IMR-90 (cell line): ENCODE data around the gene NMRAL1. TPM values are rescaled to one million over a fixed set of nuclear protein-coding genes. Genes with fewer than 3 reads are reported as not detected.

Experiments
- ATAC-seq: fragments of 200-7000 bp; cut with Tn5 transposase; 2 replicates; pipeline ENCODE4 v1.9.1; 2020; ENCODE audit warnings: low read depth, mild to moderate bottlenecking, moderate library complexity
- BruUV-seq: library from RNA; stranded (reverse); fragments of 400-500 nt; replicated peaks from 2 replicates; lab custom pipeline; 2021; lab: Mats Ljungman, UMichigan
- CTCF ChIA-PET: fragments of 300-600 bp; formaldehyde crosslinking; extraction: SDS; loops from one replicate; lab custom pipeline; 2021; ENCODE audit warnings: antibody characterized with exemption; lab: Yijun Ruan, JAX
- POLR2A ChIA-PET: fragments of 300-600 bp; sonication (Branson Sonifier 250); formaldehyde crosslinking; loops from one replicate; lab custom pipeline; 2022; ENCODE audit warnings: antibody characterized with exemption; ENCODE audit not compliant: unreplicated experiment; lab: Charles Lee
- DNase-seq: peaks from one replicate; pipeline ENCODE4 v3.0.0; 2013
- H2AFZ ChIP-seq: replicated peaks from 2 replicates; pipeline ENCODE3; 2013; ENCODE audit warnings: low read length, mild to moderate bottlenecking; ENCODE audit not compliant: poor library complexity
- H2AK5ac ChIP-seq: 2 replicates; pipeline ENCODE4 v1.6.1; 2013; ENCODE audit warnings: low read depth, low read length, inconsistent platforms
- H2AK9ac ChIP-seq: replicated peaks from 2 replicates; pipeline ENCODE3; 2013; ENCODE audit warnings: mild to moderate bottlenecking, low read depth, low read length, moderate library complexity; ENCODE audit not compliant: poor library complexity
- H2BK120ac ChIP-seq: 2 replicates; pipeline ENCODE4 v1.6.1; 2013; ENCODE audit warnings: low read depth, low read length, inconsistent platforms
- H2BK15ac ChIP-seq: 3 replicates; pipeline ENCODE4 v1.6.1; 2013; ENCODE audit warnings: low read depth, low read length, inconsistent platforms
- H2BK20ac ChIP-seq: 2 replicates; pipeline ENCODE4 v1.6.1; 2013; ENCODE audit warnings: low read depth, mild to moderate bottlenecking, inconsistent platforms, low read length, moderate library complexity
- H2BK5ac ChIP-seq: 2 replicates; pipeline ENCODE4 v1.6.1; 2013; ENCODE audit warnings: mild to moderate bottlenecking, low read depth, low read length, inconsistent platforms; ENCODE audit not compliant: poor library complexity, severe bottlenecking
- H3K14ac ChIP-seq: replicated peaks from 2 replicates; pipeline ENCODE4 v1.6.1; 2013; ENCODE audit warnings: low read depth, low read length, inconsistent platforms
- H3K18ac ChIP-seq: 2 replicates; pipeline ENCODE4 v1.6.1; 2013; ENCODE audit warnings: low read depth, low read length, control low read depth
- H3K23ac ChIP-seq: 2 replicates; pipeline ENCODE4 v1.6.1; 2013; ENCODE audit warnings: low read depth, low read length, inconsistent platforms
- H3K27ac ChIP-seq: 2 replicates; pipeline ENCODE4 v1.5.1; 2013; ENCODE audit warnings: mild to moderate bottlenecking, control low read depth, low read length; ENCODE audit not compliant: insufficient read depth
- H3K27me3 ChIP-seq: 2 replicates; pipeline ENCODE4 v1.6.1; 2013; ENCODE audit warnings: low read length; ENCODE audit not compliant: control insufficient read depth, insufficient read depth
- H3K36me3 ChIP-seq: 2 replicates; pipeline ENCODE4 v1.6.1; 2013; ENCODE audit warnings: low read length, mixed read lengths; ENCODE audit not compliant: control insufficient read depth, insufficient read depth
- H3K4ac ChIP-seq: 2 replicates; pipeline ENCODE4 v1.6.1; 2013; ENCODE audit warnings: low read depth, low read length, inconsistent platforms
- H3K4me1 ChIP-seq: 2 replicates; pipeline ENCODE4 v1.6.1; 2013; ENCODE audit warnings: low read length, mixed read lengths; ENCODE audit not compliant: control insufficient read depth, insufficient read depth
- H3K4me2 ChIP-seq: 2 replicates; pipeline ENCODE4 v1.6.1; 2013; ENCODE audit warnings: low read depth, mild to moderate bottlenecking, control low read depth, low read length, moderate library complexity
- H3K4me3 ChIP-seq: 2 replicates; pipeline ENCODE4 v1.5.1; 2013; ENCODE audit warnings: low read depth, mild to moderate bottlenecking, control low read depth, low read length, moderate library complexity; ENCODE audit not compliant: insufficient read depth
- H3K56ac ChIP-seq: 2 replicates; pipeline ENCODE4 v1.6.1; 2013; ENCODE audit warnings: low read length, inconsistent platforms; ENCODE audit not compliant: insufficient read depth; ENCODE audit errors: extremely low read depth
- H3K79me1 ChIP-seq, 2 experiments: 2 replicates each; pipeline ENCODE4 v1.6.1; 2013; ENCODE audit warnings: low read length in 2 of 2, inconsistent platforms in 1 of 2, low read depth in 1 of 2
- H3K9ac ChIP-seq: 2 replicates; pipeline ENCODE4 v1.6.1; 2013; ENCODE audit warnings: low read depth, low read length, control low read depth
- H3K9me1 ChIP-seq: 2 replicates; pipeline ENCODE4 v1.6.1; 2013; ENCODE audit warnings: low read length, inconsistent platforms; ENCODE audit not compliant: insufficient read depth
- H3K9me3 ChIP-seq: 2 replicates; pipeline ENCODE4 v1.6.1; 2013; ENCODE audit warnings: low read length; ENCODE audit not compliant: control insufficient read depth, insufficient read depth
- H4K20me1 ChIP-seq: 2 replicates; pipeline ENCODE4 v1.6.1; 2013; ENCODE audit warnings: low read length, inconsistent platforms; ENCODE audit not compliant: insufficient read depth
- H4K5ac ChIP-seq: 2 replicates; pipeline ENCODE4 v1.6.1; 2013; ENCODE audit warnings: mild to moderate bottlenecking, low read depth, low read length, control low read depth
- H4K8ac ChIP-seq, 2 experiments: 2 replicates each; pipeline ENCODE4 v1.6.1; 2013; ENCODE audit warnings: low read depth in 2 of 2, low read length in 2 of 2, control low read depth in 1 of 2, inconsistent platforms in 1 of 2
- H4K91ac ChIP-seq: 2 replicates; pipeline ENCODE4 v1.6.1; 2013; ENCODE audit warnings: low read depth, low read length, inconsistent platforms; ENCODE audit not compliant: insufficient read depth
- CHD1 ChIP-seq: IDR thresholded peaks from 2 replicates; pipeline ENCODE4 v1.6.1; 2012; ENCODE audit warnings: low read depth, low read length, improper control_type of control experiment
- NFE2L2 ChIP-seq: fragments of 150-350 bp; IDR thresholded peaks from 2 replicates; pipeline ENCODE4 v1.6.1; 2016; ENCODE audit warnings: low read depth, mild to moderate bottlenecking, low read length
- POLR2A ChIP-seq: IDR thresholded peaks from 2 replicates; pipeline ENCODE4 v1.6.1; 2012; ENCODE audit warnings: mild to moderate bottlenecking, low read depth, low read length
- RAD21 ChIP-seq: IDR thresholded peaks from 2 replicates; pipeline ENCODE4 v1.6.1; 2012; ENCODE audit warnings: low read length, improper control_type of control experiment
- SMC3 ChIP-seq: fragments of 150-350 bp; IDR thresholded peaks from 2 replicates; pipeline ENCODE4 v1.6.1; 2016; ENCODE audit warnings: low read depth, mild to moderate bottlenecking, antibody characterized with exemption, low read length, moderate library complexity
- WGBS, 2 experiments: methylation state at CpG; one replicate each; pipeline versions ENCODE4 v1.1.5 to v1.1.7; 2013; ENCODE audit warnings: missing lambda C conversion rate in 2 of 2; ENCODE audit not compliant: insufficient read length in 1 of 2; ENCODE audit errors: extremely low coverage in 2 of 2; 5-methylcytosine and 5-hydroxymethylcytosine counted together
- dilution Hi-C: fragments of 300-500 bp; cut with HindIII; formaldehyde crosslinking; loops from one replicate; pipeline ENCODE4 v1.14.3; 2018; ENCODE audit warnings: low sequenced_read_pairs; ENCODE audit not compliant: unreplicated experiment
- in situ Hi-C: fragments of 300-500 bp; cut with MboI; formaldehyde crosslinking; loops from 3 replicates; pipeline ENCODE4 v1.14.3; 2019; ENCODE audit warnings: low sequenced_read_pairs, inconsistent platforms, mixed read lengths
- intact Hi-C: fragments of 100-400 bp; cut with micrococcal nuclease; formaldehyde crosslinking; loops from 2 replicates; pipeline ENCODE4 v1.10.0; 2022
- polyA plus RNA-seq, 3 experiments: library from polyadenylated mRNA; depleted of rRNA; stranded (reverse); fragments of >200 nt; gene quantifications; 2 replicates each; pipeline ENCODE4 v1.2.3, GENCODE V29; 2012; ENCODE audit warnings: low replicate concordance in 1 of 3
- total RNA-seq: library from RNA; depleted of rRNA; stranded (reverse); fragments of >200 nt; gene quantifications from 2 replicates; pipeline ENCODE4 v1.2.3, GENCODE V29; 2012
- TF ChIP-seq, protein P1 (sequence below): conservative IDR thresholded peaks from 2 replicates; pipeline ENCODE4 v1.5.1; 2012; ENCODE audit warnings: mild to moderate bottlenecking, low read depth, low read length, improper control_type of control experiment

Gene NMRAL1
- total and polyA plus RNA-seq, 2 of the 4 experiments (the other 2 are of a cell fraction) = 48.6 to 67.6 TPM

DNA sequence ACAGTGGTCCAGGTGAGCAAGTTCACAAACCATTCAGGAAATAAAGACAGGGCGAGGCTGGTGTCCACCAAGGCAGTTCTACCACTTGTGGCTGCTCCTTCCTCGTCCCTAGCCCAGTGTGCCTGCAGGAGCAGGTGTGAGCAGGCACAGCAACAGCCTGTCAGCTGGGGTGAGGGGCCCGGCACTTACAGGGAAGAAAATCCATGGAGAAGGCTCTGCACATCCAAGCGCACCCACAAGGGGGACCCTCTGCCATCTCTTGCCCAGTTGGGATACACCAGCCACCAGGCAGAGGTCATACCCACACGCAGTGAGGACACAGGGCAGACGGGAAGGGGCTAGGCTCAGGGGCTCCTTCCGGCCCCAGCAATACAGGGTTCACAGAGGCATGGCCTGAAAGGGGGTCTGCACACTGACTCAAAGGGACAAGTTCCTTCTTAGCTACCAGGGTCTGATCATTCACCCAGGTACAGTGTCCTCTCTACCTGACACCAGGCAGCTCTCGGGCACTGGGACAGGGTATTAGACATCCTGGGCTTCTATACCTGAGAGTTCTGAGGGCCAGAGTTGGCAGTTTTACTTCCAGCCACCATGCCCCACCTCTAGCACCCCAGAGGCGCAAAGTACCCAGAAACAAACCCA is 37.1 kb upstream of the NMRAL1 start:
- no peak overlapping the region for H3K9ac ChIP-seq
- no peak overlapping the region for H3K23ac ChIP-seq
- H3K79me1 ChIP-seq = peaks cover 9 to 35% of the 10 kb centered on the region in 2 experiments
- no peak overlapping the region for H2AFZ ChIP-seq
- no peak overlapping the region for H3K4ac ChIP-seq
- no peak overlapping the region for H3K14ac ChIP-seq
- H3K36me3 ChIP-seq = peaks cover 65% of the 10 kb centered on the region
- no peak overlapping the region for H3K18ac ChIP-seq
- no peak overlapping the region for H2BK15ac ChIP-seq
- H2BK120ac ChIP-seq = no peak overlapping the region
- H2BK5ac ChIP-seq = no peak overlapping the region
- ChIA-PET POLR2A (no interaction called here), CTCF (no interaction called here)
- BruUV-seq = no TSS peak
- H4K91ac ChIP-seq = no peak overlapping the region
- in situ Hi-C loops (loop anchor here (5.0 to 25.0 kb wide), 2 partner anchors 36 to 451 kb away; partner anchors contain the start of gene SEC14L5), dilution Hi-C loops (no loop called here), intact Hi-C loops (loop anchor here (10.0 kb wide), 1 partner anchor 443 kb away; the partner anchor contains the start of gene SEC14L5)
- no peak overlapping the region for H3K4me3 ChIP-seq
- no peak for TF ChIP-seq NFE2L2
- TF ChIP-seq SMC3 = peak; percentile 39
- no peak for TF ChIP-seq CHD1
- peak; percentile 57 for TF ChIP-seq RAD21
- TF ChIP-seq, protein P1, sequence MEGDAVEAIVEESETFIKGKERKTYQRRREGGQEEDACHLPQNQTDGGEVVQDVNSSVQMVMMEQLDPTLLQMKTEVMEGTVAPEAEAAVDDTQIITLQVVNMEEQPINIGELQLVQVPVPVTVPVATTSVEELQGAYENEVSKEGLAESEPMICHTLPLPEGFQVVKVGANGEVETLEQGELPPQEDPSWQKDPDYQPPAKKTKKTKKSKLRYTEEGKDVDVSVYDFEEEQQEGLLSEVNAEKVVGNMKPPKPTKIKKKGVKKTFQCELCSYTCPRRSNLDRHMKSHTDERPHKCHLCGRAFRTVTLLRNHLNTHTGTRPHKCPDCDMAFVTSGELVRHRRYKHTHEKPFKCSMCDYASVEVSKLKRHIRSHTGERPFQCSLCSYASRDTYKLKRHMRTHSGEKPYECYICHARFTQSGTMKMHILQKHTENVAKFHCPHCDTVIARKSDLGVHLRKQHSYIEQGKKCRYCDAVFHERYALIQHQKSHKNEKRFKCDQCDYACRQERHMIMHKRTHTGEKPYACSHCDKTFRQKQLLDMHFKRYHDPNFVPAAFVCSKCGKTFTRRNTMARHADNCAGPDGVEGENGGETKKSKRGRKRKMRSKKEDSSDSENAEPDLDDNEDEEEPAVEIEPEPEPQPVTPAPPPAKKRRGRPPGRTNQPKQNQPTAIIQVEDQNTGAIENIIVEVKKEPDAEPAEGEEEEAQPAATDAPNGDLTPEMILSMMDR = peak; percentile 51
- no peak for TF ChIP-seq POLR2A
- no peak overlapping the region for H3K56ac ChIP-seq
- H3K9me3 ChIP-seq = no peaks in the 10 kb centered on the region
- H4K8ac ChIP-seq = no peak overlapping the region
- no peak overlapping the region for H2AK5ac ChIP-seq
- no peak overlapping the region for H4K5ac ChIP-seq
- H2AK9ac ChIP-seq = peak overlapping the region; percentile 53
- peak; percentile 83 for ATAC-seq
- H2BK20ac ChIP-seq = no peak overlapping the region
- no peak overlapping the region for H3K27ac ChIP-seq
- H3K9me1 ChIP-seq = no peaks in the 10 kb centered on the region
- 50% methylated on average over 6 of the region's 9 CpGs; no CpG with 5 or more reads in 1 of the 2 experiments for WGBS, 2 experiments
- peak; percentile 39 for DNase-seq
- H3K4me1 ChIP-seq = no peaks in the 10 kb centered on the region
- peaks cover 12% of the 10 kb centered on the region for H4K20me1 ChIP-seq
- no peaks in the 10 kb centered on the region for H3K27me3 ChIP-seq
- no peak overlapping the region for H3K4me2 ChIP-seq
